SJSA1 (cell line): ENCODE measurements around the gene CAND2. TPM values are rescaled to one million over a fixed set of nuclear protein-coding genes. Genes with fewer than 3 reads are reported as not detected.

Source experiments
- DNase-seq, 2 experiments: peaks; one replicate each; pipeline ENCODE4 v3.0.0-alpha.2; 2015 to 2020; ENCODE audit warnings: low spot score in 2 of 2, low read depth in 1 of 2
- H3K27ac ChIP-seq: fragments of 250-450 bp; sonication (Bioruptor Pico); 2 replicates; pipeline ENCODE4 v1.5.1; 2020; ENCODE audit warnings: mild to moderate bottlenecking, moderate library complexity
- H3K27me3 ChIP-seq: fragments of 250-450 bp; sonication (Bioruptor Pico); replicated peaks from 2 replicates; pipeline ENCODE4 v1.5.1; 2020; ENCODE audit warnings: mild to moderate bottlenecking, moderate library complexity
- H3K36me3 ChIP-seq: fragments of 250-450 bp; sonication (Bioruptor Pico); 2 replicates; pipeline ENCODE4 v1.5.1; 2020; ENCODE audit warnings: mild to moderate bottlenecking
- H3K4me1 ChIP-seq: fragments of 250-450 bp; sonication (Bioruptor Pico); replicated peaks from 2 replicates; pipeline ENCODE4 v1.6.1; 2021; ENCODE audit warnings: mild to moderate bottlenecking
- H3K4me3 ChIP-seq: fragments of 250-450 bp; sonication (Bioruptor Pico); 2 replicates; pipeline ENCODE4 v1.5.1; 2020; ENCODE audit warnings: mild to moderate bottlenecking
- H3K9me3 ChIP-seq: fragments of 250-450 bp; sonication (Bioruptor Pico); replicated peaks from 2 replicates; pipeline ENCODE4 v1.5.1; 2020; ENCODE audit warnings: mild to moderate bottlenecking
- total RNA-seq: library from RNA; depleted of rRNA; stranded (reverse); fragments of >200 nt; shearing (Covaris generic); gene quantifications from 2 replicates; pipeline ENCODE4 v1.2.3, GENCODE V29; 2014

The CAND2 gene
- total RNA-seq, 1 experiment from 2014 or later, result 0.87 TPM

DNA sequence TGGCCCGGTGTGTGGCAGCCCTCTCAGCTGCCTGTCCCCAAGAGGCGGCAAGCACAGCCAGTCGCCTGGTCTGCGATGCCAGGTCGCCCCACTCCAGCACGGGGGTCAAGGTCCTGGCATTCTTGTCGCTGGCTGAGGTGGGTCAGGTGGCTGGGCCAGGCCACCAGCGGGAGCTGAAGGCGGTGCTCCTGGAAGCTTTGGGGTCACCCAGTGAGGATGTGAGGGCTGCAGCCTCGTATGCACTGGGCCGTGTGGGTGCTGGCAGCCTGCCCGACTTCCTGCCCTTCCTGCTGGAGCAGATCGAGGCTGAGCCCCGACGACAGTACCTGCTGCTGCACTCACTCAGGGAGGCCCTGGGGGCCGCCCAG is 20.8 kb downstream of the CAND2 start:
- H3K9me3 ChIP-seq, result no peaks in the 10 kb centered on the region
- DNase-seq, result no peak
- H3K27ac ChIP-seq, result no peak overlapping the region

GRCh38 chr3:12818273-12818672 is 21.8 kb downstream of the CAND2 start:
- no peaks in the 10 kb centered on the region for H3K9me3 ChIP-seq
- no peaks in the 10 kb centered on the region for H3K36me3 ChIP-seq
- no peak overlapping the region for H3K4me3 ChIP-seq
- no peak overlapping the region for H3K27ac ChIP-seq
- H3K4me1 ChIP-seq, result no peaks in the 10 kb centered on the region
- DNase-seq, result no peak
- no peaks in the 10 kb centered on the region for H3K27me3 ChIP-seq

More for the DNA sequence above, 20.8 kb downstream of the CAND2 start:
- H3K4me1 ChIP-seq, result no peaks in the 10 kb centered on the region
- no peaks in the 10 kb centered on the region for H3K36me3 ChIP-seq
- no peak overlapping the region for H3K4me3 ChIP-seq
- no peaks in the 10 kb centered on the region for H3K27me3 ChIP-seq

DNA sequence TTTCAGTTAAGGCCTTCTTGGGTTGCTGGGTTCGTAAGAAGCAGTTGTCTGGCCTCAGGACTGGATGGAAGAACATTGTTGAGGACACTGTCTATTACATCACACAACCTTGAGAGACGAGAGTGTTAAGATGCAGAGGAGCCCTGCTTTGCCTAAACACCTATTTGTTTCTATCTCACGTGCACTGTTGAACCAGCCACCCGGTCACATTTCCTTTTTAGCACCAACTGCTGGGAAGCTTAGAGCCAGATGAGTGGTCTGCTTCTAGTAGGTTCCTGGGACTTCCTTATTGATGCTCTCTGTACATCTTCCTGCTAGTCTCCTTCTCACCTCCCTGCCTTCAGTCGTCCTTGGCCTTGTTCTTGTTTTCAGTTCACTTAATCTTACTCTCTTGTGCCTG is 22.3 kb downstream of the CAND2 start:
- Histone ChIP-seq H3K27ac (no peak overlapping the region), H3K36me3 (no peaks in the 10 kb centered on the region), H3K9me3 (no peaks in the 10 kb centered on the region), H3K4me3 (no peak overlapping the region), H3K4me1 (no peaks in the 10 kb centered on the region), H3K27me3 (no peaks in the 10 kb centered on the region)
- DNase-seq, result no peak

DNA sequence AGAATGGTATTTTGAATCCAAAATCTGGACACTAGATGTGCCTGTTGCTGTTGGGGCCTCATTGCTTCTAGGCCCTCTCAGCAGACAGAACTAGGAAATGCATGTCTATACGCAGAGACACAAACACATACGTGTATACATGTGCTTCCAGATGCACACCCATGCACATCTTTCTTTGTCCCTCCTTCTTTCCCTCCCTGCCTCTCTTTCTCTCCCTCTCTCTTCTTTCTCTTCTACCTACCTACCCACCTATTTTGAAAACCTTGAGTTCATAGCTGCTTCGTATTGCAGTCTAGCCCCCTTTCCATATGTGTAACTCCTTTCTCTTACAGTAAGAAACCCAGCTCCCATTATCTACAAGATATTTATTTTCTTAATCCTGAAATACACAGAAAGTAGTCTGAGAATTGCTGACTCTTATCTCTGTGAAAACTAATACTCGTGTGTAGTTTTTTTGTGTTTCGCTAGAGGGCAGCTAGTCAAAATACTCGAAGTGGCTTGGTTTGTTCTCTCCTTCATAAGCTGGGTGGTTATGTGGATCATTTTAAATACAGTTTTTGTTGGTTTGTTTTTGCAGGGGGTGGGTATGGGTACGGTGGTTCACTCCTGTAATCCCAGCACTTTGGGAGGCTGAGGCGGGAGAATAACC is 26.4 kb downstream of the CAND2 start:
- no peak for DNase-seq
- Histone ChIP-seq H3K36me3 (no peaks in the 10 kb centered on the region), H3K4me1 (no peaks in the 10 kb centered on the region), H3K27ac (no peak overlapping the region), H3K4me3 (no peak overlapping the region), H3K9me3 (no peaks in the 10 kb centered on the region), H3K27me3 (no peaks in the 10 kb centered on the region)

DNA sequence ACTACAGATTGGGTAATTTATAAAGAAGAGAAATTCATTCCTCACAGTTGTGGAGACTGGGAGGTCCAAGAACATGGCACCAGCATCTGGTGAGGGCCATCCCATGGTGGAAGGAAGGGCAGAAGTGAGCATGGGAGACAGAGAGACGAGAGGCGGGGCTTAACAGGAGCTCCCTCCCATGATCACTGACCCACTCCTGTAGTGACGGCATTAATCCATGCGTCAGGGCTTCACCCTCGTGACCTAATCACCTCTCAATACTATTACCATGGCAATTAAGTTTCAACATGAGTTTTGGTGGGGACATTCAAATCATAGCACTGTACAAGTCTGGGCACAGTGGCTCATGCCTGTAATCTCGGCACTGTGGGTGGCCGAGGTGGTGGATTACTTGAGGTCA is 27.8 kb downstream of the CAND2 start:
- Histone ChIP-seq H3K27me3 (no peaks in the 10 kb centered on the region), H3K9me3 (no peaks in the 10 kb centered on the region), H3K27ac (no peak overlapping the region), H3K36me3 (no peaks in the 10 kb centered on the region), H3K4me3 (no peak overlapping the region), H3K4me1 (no peaks in the 10 kb centered on the region)
- no peak for DNase-seq

- no peak overlapping the region for H3K4me3 ChIP-seq
- H3K27me3 ChIP-seq, result no peaks in the 10 kb centered on the region
- DNase-seq, result no peak
- no peaks in the 10 kb centered on the region for H3K9me3 ChIP-seq
- no peak overlapping the region for H3K27ac ChIP-seq
- no peaks in the 10 kb centered on the region for H3K4me1 ChIP-seq
- 0 out of 2 replicates have a peak, but pooled peaks cover 2% of the 10 kb centered on the region for H3K36me3 ChIP-seq
Observed at GRCh38 chr3:12825156-12825555, 28.7 kb downstream of the CAND2 start.

GRCh38 chr3:12828751-12829150 is 32.3 kb downstream of the CAND2 start:
- H3K27me3 ChIP-seq, result no peaks in the 10 kb centered on the region
- H3K4me1 ChIP-seq, result no peaks in the 10 kb centered on the region
- H3K36me3 ChIP-seq, result peaks cover 38% of the 10 kb centered on the region
- no peak overlapping the region for H3K4me3 ChIP-seq
- H3K27ac ChIP-seq, result no peak overlapping the region
- no peak for DNase-seq
- no peaks in the 10 kb centered on the region for H3K9me3 ChIP-seq

DNA sequence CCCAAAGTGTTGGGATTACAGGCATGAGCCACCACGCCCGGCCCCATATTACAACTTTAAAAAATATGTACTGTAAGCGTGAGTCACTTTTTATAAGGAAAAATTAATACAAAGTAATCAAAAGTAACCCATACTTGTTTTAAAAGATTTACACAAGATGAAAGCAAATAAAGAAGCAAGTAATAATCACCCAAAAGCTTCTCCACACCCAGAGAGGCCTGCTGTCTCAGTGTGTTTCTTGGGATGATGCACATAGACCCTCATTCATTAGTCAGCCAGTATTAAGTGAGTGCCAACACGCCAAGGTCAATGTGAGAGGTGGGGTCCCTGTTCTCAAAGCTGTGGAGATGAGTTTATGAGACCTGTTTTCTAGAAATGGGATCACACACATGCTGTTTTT is 32.9 kb downstream of the CAND2 start:
- no peak for DNase-seq
- no peak overlapping the region for H3K27ac ChIP-seq
- no peaks in the 10 kb centered on the region for H3K9me3 ChIP-seq
- no peaks in the 10 kb centered on the region for H3K27me3 ChIP-seq
- H3K4me3 ChIP-seq, result no peak overlapping the region
- peaks cover 44% of the 10 kb centered on the region for H3K36me3 ChIP-seq
- H3K4me1 ChIP-seq, result no peaks in the 10 kb centered on the region

DNA sequence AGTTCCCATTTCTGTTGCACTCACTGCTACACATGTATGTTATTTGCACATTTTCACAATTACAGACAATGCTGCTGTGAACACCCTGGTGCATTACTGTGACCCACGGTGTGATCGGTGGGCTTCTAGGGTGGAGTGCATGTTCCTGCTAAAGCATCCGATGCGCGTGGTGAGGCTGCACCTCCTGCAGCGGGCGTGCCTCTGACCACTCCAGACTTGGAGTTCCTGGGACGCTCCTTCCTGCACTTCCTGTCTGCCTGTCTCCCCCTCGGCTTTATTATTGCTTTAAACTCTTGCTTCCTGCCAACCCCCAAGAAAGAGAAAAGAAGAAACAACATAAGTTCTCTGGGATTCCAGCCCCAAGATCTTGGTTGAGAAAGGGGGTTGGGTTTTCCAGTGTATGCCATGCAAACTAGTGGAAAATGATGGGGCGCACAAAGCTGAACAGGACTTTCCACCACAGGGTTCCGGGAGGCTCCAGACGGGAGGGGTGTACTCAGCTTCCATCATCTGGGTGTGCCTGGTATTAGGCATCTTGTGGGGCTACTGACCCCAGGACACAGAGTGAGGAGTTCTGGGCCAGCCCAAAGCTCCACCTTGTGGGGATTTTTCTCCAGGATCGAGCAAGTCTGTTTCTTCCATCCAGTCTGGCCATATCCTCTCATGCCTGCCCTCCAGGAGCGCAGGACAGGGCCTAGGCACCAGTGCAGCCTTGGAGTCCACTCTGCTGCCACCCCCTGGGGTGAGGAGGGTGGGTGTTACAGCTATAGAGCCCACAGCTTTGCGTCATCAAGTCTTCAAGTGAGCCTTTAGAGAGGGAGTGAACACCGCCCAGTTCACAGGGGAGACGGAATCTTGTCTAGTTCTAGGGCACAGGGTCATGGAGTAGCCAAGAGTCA is 33.7 kb downstream of the CAND2 start:
- H3K36me3 ChIP-seq, result peaks cover 52% of the 10 kb centered on the region
- no peak for DNase-seq
- H3K27ac ChIP-seq, result no peak overlapping the region
- no peak overlapping the region for H3K4me3 ChIP-seq
- no peaks in the 10 kb centered on the region for H3K27me3 ChIP-seq
- no peaks in the 10 kb centered on the region for H3K9me3 ChIP-seq
- H3K4me1 ChIP-seq, result no peaks in the 10 kb centered on the region

DNA sequence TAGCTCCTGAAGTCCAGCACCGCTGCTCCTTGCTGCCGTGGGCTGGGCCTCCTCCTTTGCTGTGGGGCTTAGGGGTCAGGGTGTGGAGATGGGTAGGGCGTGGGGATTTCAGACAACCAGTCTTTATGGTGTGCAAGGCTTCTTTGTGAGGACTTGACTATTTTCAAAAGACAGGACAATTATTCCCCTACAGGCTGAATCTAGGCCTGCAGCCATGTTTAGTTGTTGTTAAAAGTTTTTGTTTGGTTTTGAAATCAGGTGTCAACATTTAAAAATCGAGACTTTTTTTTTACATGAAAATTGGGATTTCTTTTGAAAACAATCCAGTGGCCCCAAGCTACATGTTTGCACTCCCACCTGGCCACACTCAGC is 34.3 kb downstream of the CAND2 start:
- H3K4me3 ChIP-seq, result no peak overlapping the region
- H3K27ac ChIP-seq, result no peak overlapping the region
- H3K4me1 ChIP-seq, result no peaks in the 10 kb centered on the region
- H3K27me3 ChIP-seq, result no peaks in the 10 kb centered on the region
- H3K9me3 ChIP-seq, result no peaks in the 10 kb centered on the region
- H3K36me3 ChIP-seq, result peaks cover 58% of the 10 kb centered on the region
- no peak for DNase-seq

- no peaks in the 10 kb centered on the region for H3K27me3 ChIP-seq
Observed at GRCh38 chr3:12831301-12831866, 34.9 kb downstream of the CAND2 start.

DNA sequence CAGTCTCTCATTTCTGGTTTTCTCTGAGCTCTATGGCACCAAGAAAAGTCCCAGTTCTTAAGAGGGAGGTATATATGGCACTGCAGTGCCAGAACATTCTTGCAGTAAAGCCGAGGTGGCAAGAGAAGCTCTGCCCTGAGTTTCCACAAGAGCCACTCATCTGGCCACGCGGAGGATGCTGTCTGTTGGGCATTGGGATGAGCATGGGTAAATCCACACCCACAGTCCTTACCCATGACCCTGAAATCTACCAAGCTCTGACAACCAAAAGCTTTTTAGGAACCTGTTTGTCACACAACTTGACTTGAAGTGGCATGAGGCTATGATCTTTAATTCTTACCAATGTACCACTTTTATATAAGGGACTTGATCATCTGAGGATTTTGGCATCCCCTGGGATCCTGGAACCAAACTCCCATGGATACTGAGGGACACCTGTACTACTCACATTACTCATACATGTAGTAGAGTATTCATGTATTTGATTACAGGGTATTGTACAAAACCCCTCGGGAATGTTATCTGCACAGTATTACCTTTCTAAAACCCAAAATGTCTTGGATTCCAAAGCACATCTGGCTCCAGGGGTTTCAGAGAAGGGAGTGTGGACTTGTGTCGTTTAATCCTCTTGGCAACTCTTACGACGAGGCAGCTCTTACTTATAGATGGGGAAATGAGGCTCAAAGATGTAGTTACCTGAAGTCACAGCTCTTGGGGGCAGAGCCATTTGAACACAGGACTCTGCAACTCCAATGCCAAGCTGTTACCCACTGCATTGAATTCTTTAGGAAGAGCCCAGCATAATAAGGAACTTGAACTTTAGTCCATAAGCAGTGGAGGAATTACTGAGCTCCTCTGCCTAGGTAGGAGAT is 36.1 kb downstream of the CAND2 start:
- Histone ChIP-seq H3K4me3 (no peak overlapping the region), H3K9me3 (no peaks in the 10 kb centered on the region), H3K27ac (no peak overlapping the region), H3K4me1 (no peaks in the 10 kb centered on the region), H3K27me3 (no peaks in the 10 kb centered on the region), H3K36me3 (peaks cover 76% of the 10 kb centered on the region)
- no peak for DNase-seq

More at GRCh38 chr3:12831301-12831866, 34.9 kb downstream of the CAND2 start:
- no peak overlapping the region for H3K27ac ChIP-seq
- no peak overlapping the region for H3K4me3 ChIP-seq
- H3K4me1 ChIP-seq, result no peaks in the 10 kb centered on the region
- H3K9me3 ChIP-seq, result no peaks in the 10 kb centered on the region
- no peak for DNase-seq
- peaks cover 64% of the 10 kb centered on the region for H3K36me3 ChIP-seq

DNA sequence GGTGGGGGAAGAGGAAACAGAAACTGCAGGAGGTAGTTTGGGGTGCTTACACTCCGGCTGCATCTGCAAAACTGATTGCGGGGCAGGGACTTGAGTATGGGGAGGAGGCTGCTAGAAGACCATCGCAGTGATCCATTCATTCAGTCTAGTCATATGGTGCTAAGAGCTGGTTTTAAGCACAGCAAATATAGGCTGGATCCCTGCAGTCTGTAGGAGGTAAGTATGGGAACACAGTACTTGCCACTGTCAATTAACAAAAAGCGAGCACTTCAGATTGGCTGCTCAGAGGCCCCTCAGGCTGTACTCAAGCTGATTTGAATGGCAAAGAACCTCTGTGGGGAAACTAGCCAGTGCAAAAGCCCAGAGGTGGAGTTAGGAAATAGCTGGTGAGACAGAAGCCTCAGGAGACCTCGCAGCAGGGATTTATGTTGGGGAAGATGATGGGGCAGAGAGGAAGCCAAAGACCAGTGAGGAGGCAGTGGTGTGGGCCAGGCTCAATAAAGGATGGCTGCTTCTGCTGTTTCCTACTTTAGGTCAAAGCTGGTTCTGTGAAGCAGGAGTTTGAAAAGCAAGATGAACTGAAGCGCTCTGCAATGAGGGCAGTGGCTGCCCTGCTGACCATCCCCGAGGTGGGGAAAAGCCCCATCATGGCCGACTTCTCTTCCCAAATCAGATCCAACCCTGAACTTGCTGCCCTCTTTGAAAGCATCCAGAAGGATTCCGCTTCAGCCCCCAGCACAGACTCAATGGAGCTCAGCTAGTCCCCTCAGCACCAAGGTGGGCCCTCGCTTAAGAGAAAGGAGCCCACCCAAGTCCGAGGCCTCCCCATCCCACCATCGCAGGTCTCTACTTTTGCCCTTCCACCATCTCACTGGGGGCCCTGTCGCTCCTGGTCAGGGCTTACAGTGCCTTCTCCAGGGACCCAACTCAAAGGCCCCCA is 37.0 kb downstream of the CAND2 start:
- Histone ChIP-seq H3K4me1 (no peaks in the 10 kb centered on the region), H3K27me3 (no peaks in the 10 kb centered on the region), H3K9me3 (no peaks in the 10 kb centered on the region), H3K4me3 (no peak overlapping the region), H3K36me3 (peaks cover 85% of the 10 kb centered on the region), H3K27ac (no peak overlapping the region)
- DNase-seq, result no peak
